ENCODE measurements around the gene TOMM22. TPM values are rescaled to one million over a fixed set of nuclear protein-coding genes. Genes with fewer than 3 reads are reported as not detected.

Gene TOMM22
- total RNA-seq, 1 experiment from 2014 or later = 146 TPM

DNA sequence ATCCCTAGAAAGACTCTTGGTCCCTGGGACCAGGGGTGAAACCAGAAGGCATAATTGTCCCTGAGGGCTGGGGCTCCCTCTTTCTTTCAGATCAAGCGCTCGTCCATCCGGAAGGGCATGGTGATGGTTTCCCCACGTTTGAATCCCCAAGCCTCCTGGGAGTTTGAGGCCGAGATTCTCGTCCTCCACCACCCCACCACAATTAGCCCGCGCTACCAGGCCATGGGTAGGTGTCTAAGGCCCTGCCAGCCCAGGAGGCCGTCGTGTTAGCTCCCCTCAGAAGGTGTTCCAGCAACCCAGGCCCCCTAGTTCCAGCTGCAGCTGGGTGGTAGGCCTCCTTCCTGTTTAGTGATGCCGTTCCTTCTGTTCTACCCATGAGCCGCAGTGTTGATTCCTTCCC is 45.4 kb downstream of the TOMM22 start (continued):
- TF ChIP-seq, protein P1, sequence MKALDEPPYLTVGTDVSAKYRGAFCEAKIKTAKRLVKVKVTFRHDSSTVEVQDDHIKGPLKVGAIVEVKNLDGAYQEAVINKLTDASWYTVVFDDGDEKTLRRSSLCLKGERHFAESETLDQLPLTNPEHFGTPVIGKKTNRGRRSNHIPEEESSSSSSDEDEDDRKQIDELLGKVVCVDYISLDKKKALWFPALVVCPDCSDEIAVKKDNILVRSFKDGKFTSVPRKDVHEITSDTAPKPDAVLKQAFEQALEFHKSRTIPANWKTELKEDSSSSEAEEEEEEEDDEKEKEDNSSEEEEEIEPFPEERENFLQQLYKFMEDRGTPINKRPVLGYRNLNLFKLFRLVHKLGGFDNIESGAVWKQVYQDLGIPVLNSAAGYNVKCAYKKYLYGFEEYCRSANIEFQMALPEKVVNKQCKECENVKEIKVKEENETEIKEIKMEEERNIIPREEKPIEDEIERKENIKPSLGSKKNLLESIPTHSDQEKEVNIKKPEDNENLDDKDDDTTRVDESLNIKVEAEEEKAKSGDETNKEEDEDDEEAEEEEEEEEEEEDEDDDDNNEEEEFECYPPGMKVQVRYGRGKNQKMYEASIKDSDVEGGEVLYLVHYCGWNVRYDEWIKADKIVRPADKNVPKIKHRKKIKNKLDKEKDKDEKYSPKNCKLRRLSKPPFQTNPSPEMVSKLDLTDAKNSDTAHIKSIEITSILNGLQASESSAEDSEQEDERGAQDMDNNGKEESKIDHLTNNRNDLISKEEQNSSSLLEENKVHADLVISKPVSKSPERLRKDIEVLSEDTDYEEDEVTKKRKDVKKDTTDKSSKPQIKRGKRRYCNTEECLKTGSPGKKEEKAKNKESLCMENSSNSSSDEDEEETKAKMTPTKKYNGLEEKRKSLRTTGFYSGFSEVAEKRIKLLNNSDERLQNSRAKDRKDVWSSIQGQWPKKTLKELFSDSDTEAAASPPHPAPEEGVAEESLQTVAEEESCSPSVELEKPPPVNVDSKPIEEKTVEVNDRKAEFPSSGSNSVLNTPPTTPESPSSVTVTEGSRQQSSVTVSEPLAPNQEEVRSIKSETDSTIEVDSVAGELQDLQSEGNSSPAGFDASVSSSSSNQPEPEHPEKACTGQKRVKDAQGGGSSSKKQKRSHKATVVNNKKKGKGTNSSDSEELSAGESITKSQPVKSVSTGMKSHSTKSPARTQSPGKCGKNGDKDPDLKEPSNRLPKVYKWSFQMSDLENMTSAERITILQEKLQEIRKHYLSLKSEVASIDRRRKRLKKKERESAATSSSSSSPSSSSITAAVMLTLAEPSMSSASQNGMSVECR (CRISPR knock-in tag; IDR thresholded peaks at IDR 0.05; ENCODE audit: borderline replicate concordance) = no peak
- TF ChIP-seq KAT7 (CRISPR knock-in tag; IDR thresholded peaks at IDR 0.05; ENCODE audit: borderline replicate concordance) (no peak), ZNF138 (CRISPR knock-in tag; conservative IDR thresholded peaks at IDR 0.05) (no peak), NFYB (CRISPR knock-in tag; conservative IDR thresholded peaks at IDR 0.05; ENCODE audit: low read depth) (no peak), TEAD4 (CRISPR knock-in tag; IDR thresholded peaks at IDR 0.05) (no peak)
- TF ChIP-seq, protein P2, sequence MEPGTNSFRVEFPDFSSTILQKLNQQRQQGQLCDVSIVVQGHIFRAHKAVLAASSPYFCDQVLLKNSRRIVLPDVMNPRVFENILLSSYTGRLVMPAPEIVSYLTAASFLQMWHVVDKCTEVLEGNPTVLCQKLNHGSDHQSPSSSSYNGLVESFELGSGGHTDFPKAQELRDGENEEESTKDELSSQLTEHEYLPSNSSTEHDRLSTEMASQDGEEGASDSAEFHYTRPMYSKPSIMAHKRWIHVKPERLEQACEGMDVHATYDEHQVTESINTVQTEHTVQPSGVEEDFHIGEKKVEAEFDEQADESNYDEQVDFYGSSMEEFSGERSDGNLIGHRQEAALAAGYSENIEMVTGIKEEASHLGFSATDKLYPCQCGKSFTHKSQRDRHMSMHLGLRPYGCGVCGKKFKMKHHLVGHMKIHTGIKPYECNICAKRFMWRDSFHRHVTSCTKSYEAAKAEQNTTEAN (CRISPR knock-in tag; IDR thresholded peaks at IDR 0.05) = no peak

DNA sequence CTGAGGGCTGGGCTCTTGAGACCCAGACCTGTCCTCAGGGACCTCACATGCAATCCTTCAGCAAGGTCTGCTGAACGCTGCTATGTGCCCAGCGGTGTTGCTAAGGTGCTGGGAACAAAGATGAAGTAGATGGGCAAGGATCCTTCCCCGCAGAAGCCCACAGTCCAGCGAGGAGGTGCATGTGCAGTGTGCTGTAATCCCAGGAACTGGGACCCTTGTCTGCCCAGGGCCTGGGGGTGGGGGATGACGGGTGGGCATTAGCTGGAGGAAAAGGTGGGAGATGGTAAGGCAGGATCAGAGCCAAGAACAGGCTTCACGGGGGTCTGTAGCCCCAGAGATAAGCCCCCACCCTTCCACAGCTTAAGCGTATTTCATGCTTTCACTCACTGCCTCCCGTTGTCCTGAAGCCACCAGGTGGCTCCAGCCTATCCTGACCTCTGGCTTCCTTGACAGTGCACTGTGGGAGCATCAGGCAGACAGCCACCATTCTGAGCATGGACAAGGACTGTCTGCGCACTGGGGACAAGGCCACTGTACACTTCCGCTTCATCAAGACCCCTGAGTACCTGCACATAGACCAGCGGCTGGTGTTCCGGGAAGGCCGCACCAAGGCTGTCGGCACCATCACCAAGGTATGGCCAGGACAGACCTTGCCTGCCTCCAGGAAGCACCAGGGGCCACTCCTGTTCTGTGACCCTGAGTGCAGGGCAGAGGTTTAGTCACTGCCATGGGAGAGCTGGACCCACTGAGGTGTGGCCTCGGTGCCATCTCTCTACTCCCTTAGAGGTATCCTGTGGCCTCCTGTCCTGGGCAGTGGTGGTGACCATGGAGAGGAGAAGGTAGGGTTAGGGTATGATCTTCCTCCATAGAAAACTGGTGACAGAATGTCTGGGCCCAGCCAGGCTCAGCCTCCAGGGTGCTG is 46.0 kb downstream of the TOMM22 start:
- Mint-ChIP-seq H3K4me1 (no peaks in the 10 kb centered on the region), H3K27ac (no peak overlapping the region)
- TF ChIP-seq GABPB1 (CRISPR knock-in tag; IDR thresholded peaks at IDR 0.05) = no peak
- TF ChIP-seq, protein P3, sequence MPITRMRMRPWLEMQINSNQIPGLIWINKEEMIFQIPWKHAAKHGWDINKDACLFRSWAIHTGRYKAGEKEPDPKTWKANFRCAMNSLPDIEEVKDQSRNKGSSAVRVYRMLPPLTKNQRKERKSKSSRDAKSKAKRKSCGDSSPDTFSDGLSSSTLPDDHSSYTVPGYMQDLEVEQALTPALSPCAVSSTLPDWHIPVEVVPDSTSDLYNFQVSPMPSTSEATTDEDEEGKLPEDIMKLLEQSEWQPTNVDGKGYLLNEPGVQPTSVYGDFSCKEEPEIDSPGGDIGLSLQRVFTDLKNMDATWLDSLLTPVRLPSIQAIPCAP (CRISPR knock-in tag; IDR thresholded peaks at IDR 0.05) = no peak
- TF ChIP-seq, protein P4, sequence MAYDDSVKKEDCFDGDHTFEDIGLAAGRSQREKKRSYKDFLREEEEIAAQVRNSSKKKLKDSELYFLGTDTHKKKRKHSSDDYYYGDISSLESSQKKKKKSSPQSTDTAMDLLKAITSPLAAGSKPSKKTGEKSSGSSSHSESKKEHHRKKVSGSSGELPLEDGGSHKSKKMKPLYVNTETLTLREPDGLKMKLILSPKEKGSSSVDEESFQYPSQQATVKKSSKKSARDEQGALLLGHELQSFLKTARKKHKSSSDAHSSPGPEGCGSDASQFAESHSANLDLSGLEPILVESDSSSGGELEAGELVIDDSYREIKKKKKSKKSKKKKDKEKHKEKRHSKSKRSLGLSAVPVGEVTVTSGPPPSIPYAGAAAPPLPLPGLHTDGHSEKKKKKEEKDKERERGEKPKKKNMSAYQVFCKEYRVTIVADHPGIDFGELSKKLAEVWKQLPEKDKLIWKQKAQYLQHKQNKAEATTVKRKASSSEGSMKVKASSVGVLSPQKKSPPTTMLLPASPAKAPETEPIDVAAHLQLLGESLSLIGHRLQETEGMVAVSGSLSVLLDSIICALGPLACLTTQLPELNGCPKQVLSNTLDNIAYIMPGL (CRISPR knock-in tag; IDR thresholded peaks at IDR 0.05) = no peak
- TF ChIP-seq, protein P5, sequence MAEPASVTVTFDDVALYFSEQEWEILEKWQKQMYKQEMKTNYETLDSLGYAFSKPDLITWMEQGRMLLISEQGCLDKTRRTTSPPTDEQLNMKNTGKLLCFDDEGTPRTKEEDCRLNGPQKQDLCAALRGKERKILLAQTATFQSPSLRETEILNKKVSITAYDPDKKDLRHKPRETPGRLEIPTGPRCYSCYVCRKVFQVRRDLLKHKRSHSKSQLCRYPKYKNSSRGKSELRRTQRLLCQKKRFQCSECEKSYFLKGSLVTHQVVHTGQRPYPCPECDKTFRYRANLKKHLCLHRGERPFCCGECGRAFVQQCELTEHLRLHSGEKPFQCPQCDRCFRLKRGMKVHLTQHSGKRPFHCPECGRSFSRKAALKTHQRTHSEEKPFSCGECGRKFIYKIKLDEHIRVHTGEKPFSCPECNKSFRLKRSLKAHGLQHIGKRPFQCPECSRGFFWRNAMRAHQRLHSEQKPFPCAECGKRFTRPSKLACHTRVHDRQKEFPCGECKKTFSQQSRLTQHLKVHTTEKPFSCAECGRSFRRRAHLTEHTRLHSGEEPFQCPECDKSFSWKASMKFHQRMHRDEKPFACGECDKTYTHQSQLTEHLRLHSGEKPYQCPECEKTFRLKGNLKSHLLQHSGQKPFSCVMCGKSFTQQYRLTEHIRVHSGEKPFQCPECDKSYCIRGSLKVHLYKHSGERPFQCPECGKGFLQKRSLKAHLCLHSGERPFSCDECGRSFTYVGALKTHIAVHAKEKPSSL (CRISPR knock-in tag; conservative IDR thresholded peaks at IDR 0.05) = no peak
- TF ChIP-seq, protein P6, sequence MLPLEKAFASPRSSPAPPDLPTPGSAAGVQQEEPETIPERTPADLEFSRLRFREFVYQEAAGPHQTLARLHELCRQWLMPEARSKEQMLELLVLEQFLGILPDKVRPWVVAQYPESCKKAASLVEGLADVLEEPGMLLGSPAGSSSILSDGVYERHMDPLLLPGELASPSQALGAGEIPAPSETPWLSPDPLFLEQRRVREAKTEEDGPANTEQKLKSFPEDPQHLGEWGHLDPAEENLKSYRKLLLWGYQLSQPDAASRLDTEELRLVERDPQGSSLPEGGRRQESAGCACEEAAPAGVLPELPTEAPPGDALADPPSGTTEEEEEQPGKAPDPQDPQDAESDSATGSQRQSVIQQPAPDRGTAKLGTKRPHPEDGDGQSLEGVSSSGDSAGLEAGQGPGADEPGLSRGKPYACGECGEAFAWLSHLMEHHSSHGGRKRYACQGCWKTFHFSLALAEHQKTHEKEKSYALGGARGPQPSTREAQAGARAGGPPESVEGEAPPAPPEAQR (CRISPR knock-in tag; IDR thresholded peaks at IDR 0.05) = no peak
- TF ChIP-seq TP53 (CRISPR knock-in tag; IDR thresholded peaks at IDR 0.05) = no peak
- TF ChIP-seq, protein P7, sequence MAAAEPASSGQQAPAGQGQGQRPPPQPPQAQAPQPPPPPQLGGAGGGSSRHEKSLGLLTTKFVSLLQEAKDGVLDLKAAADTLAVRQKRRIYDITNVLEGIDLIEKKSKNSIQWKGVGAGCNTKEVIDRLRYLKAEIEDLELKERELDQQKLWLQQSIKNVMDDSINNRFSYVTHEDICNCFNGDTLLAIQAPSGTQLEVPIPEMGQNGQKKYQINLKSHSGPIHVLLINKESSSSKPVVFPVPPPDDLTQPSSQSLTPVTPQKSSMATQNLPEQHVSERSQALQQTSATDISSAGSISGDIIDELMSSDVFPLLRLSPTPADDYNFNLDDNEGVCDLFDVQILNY (CRISPR knock-in tag; IDR thresholded peaks at IDR 0.05) = no peak
- no peak for TF ChIP-seq ZNF396 (CRISPR knock-in tag; IDR thresholded peaks at IDR 0.05; ENCODE audit: borderline replicate concordance)
- no peak for TF ChIP-seq CBFB (CRISPR knock-in tag; IDR thresholded peaks at IDR 0.05; ENCODE audit: low read depth)
- no peak for TF ChIP-seq NR1H2 (CRISPR knock-in tag; IDR thresholded peaks at IDR 0.05)
- TF ChIP-seq, protein P8, sequence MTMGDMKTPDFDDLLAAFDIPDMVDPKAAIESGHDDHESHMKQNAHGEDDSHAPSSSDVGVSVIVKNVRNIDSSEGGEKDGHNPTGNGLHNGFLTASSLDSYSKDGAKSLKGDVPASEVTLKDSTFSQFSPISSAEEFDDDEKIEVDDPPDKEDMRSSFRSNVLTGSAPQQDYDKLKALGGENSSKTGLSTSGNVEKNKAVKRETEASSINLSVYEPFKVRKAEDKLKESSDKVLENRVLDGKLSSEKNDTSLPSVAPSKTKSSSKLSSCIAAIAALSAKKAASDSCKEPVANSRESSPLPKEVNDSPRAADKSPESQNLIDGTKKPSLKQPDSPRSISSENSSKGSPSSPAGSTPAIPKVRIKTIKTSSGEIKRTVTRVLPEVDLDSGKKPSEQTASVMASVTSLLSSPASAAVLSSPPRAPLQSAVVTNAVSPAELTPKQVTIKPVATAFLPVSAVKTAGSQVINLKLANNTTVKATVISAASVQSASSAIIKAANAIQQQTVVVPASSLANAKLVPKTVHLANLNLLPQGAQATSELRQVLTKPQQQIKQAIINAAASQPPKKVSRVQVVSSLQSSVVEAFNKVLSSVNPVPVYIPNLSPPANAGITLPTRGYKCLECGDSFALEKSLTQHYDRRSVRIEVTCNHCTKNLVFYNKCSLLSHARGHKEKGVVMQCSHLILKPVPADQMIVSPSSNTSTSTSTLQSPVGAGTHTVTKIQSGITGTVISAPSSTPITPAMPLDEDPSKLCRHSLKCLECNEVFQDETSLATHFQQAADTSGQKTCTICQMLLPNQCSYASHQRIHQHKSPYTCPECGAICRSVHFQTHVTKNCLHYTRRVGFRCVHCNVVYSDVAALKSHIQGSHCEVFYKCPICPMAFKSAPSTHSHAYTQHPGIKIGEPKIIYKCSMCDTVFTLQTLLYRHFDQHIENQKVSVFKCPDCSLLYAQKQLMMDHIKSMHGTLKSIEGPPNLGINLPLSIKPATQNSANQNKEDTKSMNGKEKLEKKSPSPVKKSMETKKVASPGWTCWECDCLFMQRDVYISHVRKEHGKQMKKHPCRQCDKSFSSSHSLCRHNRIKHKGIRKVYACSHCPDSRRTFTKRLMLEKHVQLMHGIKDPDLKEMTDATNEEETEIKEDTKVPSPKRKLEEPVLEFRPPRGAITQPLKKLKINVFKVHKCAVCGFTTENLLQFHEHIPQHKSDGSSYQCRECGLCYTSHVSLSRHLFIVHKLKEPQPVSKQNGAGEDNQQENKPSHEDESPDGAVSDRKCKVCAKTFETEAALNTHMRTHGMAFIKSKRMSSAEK (CRISPR knock-in tag; IDR thresholded peaks at IDR 0.05; ENCODE audit: borderline replicate concordance) = no peak

More for the DNA sequence above, 46.0 kb downstream of the TOMM22 start:
- ATAC-seq (no peak), DNase-seq (ENCODE audit: low spot score) (no peak)
- Mint-ChIP-seq H3K4me3 (no peak overlapping the region), H3K9me3 (no peaks in the 10 kb centered on the region), H3K27me3 (ENCODE audit: low read depth) (no peaks in the 10 kb centered on the region), H3K36me3 (peaks cover 75% of the 10 kb centered on the region)
- ChIA-PET CTCF (no interaction called here), POLR2A (no interaction called here)

Measured in WTC11 (cell line).